Neural cell (in vitro differentiated cells): ENCODE results near the gene ERC2. TPM values are rescaled to one million over a fixed set of nuclear protein-coding genes. Genes with fewer than 3 reads are reported as not detected.

Experiments
- H2AFZ ChIP-seq: fragments of 200-600, 300-800 bp; sonication (generic), shearing (Covaris generic); 2 replicates; pipeline ENCODE4 v1.6.0; 2014; ENCODE audit warnings: low read depth, mild to moderate bottlenecking, antibody characterized with exemption, low read length, moderate library complexity
- H3F3A ChIP-seq: fragments of 200-600 bp; shearing (Covaris generic); 2 replicates; pipeline ENCODE4 v1.6.1; 2016; ENCODE audit warnings: mild to moderate bottlenecking, moderate library complexity, mixed read lengths, antibody characterized with exemption, low read length; ENCODE audit not compliant: insufficient read depth, poor library complexity, severe bottlenecking
- H3K27ac ChIP-seq: fragments of 200-600, 300-800 bp; sonication (generic), shearing (Covaris generic); 2 replicates; pipeline ENCODE4 v1.5.1; 2014; ENCODE audit warnings: mild to moderate bottlenecking, low read length, moderate library complexity
- H3K27me3 ChIP-seq: fragments of 300-800, 200-600 bp; sonication (generic), shearing (Covaris generic); 2 replicates; pipeline ENCODE4 v1.6.0; 2014; ENCODE audit warnings: mild to moderate bottlenecking, low read depth, low read length, moderate library complexity; ENCODE audit not compliant: insufficient read depth
- H3K36me3 ChIP-seq: fragments of 300-800, 200-600 bp; sonication (generic), shearing (Covaris generic); 2 replicates; pipeline ENCODE4 v1.5.1; 2014; ENCODE audit warnings: mild to moderate bottlenecking, antibody characterized with exemption, low read length, moderate library complexity; ENCODE audit not compliant: insufficient read depth
- H3K4me2 ChIP-seq: fragments of 300-800, 200-600 bp; sonication (generic), shearing (Covaris generic); 2 replicates; pipeline ENCODE4 v1.6.0; 2014; ENCODE audit warnings: mild to moderate bottlenecking, low read length
- H3K4me3 ChIP-seq: fragments of 300-800, 200-600 bp; sonication (generic), shearing (Covaris generic); 2 replicates; pipeline ENCODE4 v1.5.1; 2014; ENCODE audit warnings: mild to moderate bottlenecking, low read length, moderate library complexity
- H3K79me2 ChIP-seq: fragments of 200-600 bp; shearing (Covaris generic); replicated peaks from 2 replicates; pipeline ENCODE4 v1.6.0; 2014; ENCODE audit warnings: mild to moderate bottlenecking, low read length, moderate library complexity; ENCODE audit not compliant: insufficient read depth
- H3K9ac ChIP-seq: fragments of 300-800, 200-600 bp; sonication (generic), shearing (Covaris generic); 2 replicates; pipeline ENCODE4 v1.6.1; 2016; ENCODE audit warnings: mild to moderate bottlenecking, low read length, mixed read lengths
- H3K9me2 ChIP-seq: fragments of 200-600 bp; shearing (Covaris generic); 2 replicates; pipeline ENCODE4 v1.6.1; 2016; ENCODE audit warnings: mild to moderate bottlenecking, low read length, mixed read lengths; ENCODE audit not compliant: insufficient read depth
- H3K9me3 ChIP-seq: fragments of 200-600, 300-800 bp; sonication (generic), shearing (Covaris generic); 2 replicates; pipeline ENCODE4 v1.6.1; 2016; ENCODE audit warnings: mild to moderate bottlenecking, mixed run types, low read length, moderate library complexity, mixed read lengths
- H4K20me1 ChIP-seq: fragments of 200-600 bp; shearing (Covaris generic); 2 replicates; pipeline ENCODE4 v1.6.1; 2016; ENCODE audit warnings: mild to moderate bottlenecking, mixed run types; ENCODE audit not compliant: insufficient read depth
- EP300 ChIP-seq: fragments of 450-650 bp; conservative IDR thresholded peaks from 2 replicates; pipeline ENCODE4 v1.6.1; 2014; ENCODE audit warnings: antibody characterized with exemption, mild to moderate bottlenecking, moderate library complexity; ENCODE audit not compliant: poor library complexity, severe bottlenecking
- EZH2 ChIP-seq: fragments of 200-600, 300-800 bp; shearing (Covaris generic), sonication (generic); IDR thresholded peaks from 2 replicates; pipeline ENCODE4 v1.6.1; 2014; ENCODE audit warnings: antibody characterized with exemption, low read length, borderline replicate concordance, mild to moderate bottlenecking; ENCODE audit not compliant: insufficient read depth, poor library complexity, severe bottlenecking
- MXI1 ChIP-seq: fragments of 450-650 bp; conservative IDR thresholded peaks from 2 replicates; pipeline ENCODE4 v1.6.1; 2014; ENCODE audit warnings: antibody characterized with exemption, mild to moderate bottlenecking; ENCODE audit not compliant: poor library complexity, severe bottlenecking
- POLR2AphosphoS5 ChIP-seq: IDR thresholded peaks from 2 replicates; pipeline ENCODE4 v1.6.1; 2012
- RAD21 ChIP-seq: fragments of 450-650 bp; conservative IDR thresholded peaks from 2 replicates; pipeline ENCODE4 v1.6.1; 2014; ENCODE audit warnings: antibody characterized with exemption, mild to moderate bottlenecking, moderate library complexity
- SMC3 ChIP-seq: fragments of 450-650 bp; conservative IDR thresholded peaks from 2 replicates; pipeline ENCODE4 v1.6.1; 2014; ENCODE audit warnings: antibody characterized with exemption, mild to moderate bottlenecking, moderate library complexity; ENCODE audit not compliant: poor library complexity
- TAF1 ChIP-seq: IDR thresholded peaks from 2 replicates; pipeline ENCODE4 v1.6.1; 2012; ENCODE audit warnings: low read depth
- polyA plus RNA-seq: library from polyadenylated mRNA; depleted of rRNA; stranded (reverse); fragments of >200 nt; gene quantifications from 2 replicates; pipeline ENCODE4 v1.2.3, GENCODE V29; 2014
- TF ChIP-seq, protein P1 (sequence below): IDR thresholded peaks from 2 replicates; pipeline ENCODE4 v1.6.1; 2012; ENCODE audit warnings: borderline replicate concordance
- TF ChIP-seq, protein P2 (sequence below): fragments of 450-650 bp; IDR thresholded peaks from 2 replicates; pipeline ENCODE4 v1.5.1; 2014; ENCODE audit warnings: antibody characterized with exemption, mild to moderate bottlenecking, moderate library complexity; ENCODE audit not compliant: poor library complexity, severe bottlenecking

ERC2 gene
- polyA plus RNA-seq, 1 donor from 2014 or later, result 60.4 TPM

DNA sequence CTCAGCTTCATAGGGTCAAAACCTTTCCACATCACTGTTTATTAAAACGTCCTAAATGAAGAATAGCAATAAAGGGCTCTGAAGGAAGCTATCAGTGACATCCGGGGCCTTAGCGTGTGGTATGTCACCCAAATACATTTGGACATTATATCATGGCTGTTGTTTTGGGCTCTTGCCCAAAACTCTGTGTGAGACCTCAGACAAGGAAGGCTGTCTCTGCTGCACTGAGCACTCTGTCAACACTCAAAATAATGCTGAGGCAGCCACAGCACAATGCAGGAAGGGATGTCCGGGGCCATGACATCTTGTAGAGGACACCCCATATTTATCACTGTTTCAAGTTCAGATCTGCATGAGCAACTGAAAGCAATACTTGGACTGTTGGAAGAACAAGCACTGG is 687.4 kb downstream of the ERC2 start:
- Histone ChIP-seq H3F3A (no peaks in the 10 kb centered on the region), H2AFZ (no peak overlapping the region), H3K4me2 (no peak overlapping the region), H3K9me2 (no peaks in the 10 kb centered on the region), H4K20me1 (no peaks in the 10 kb centered on the region), H3K79me2 (no peaks in the 10 kb centered on the region), H3K9ac (no peak overlapping the region), H3K27me3 (no peaks in the 10 kb centered on the region), H3K9me3 (no peaks in the 10 kb centered on the region), H3K36me3 (no peaks in the 10 kb centered on the region), H3K4me3 (no peak overlapping the region), H3K27ac (no peak overlapping the region)
- TF ChIP-seq, protein P1, sequence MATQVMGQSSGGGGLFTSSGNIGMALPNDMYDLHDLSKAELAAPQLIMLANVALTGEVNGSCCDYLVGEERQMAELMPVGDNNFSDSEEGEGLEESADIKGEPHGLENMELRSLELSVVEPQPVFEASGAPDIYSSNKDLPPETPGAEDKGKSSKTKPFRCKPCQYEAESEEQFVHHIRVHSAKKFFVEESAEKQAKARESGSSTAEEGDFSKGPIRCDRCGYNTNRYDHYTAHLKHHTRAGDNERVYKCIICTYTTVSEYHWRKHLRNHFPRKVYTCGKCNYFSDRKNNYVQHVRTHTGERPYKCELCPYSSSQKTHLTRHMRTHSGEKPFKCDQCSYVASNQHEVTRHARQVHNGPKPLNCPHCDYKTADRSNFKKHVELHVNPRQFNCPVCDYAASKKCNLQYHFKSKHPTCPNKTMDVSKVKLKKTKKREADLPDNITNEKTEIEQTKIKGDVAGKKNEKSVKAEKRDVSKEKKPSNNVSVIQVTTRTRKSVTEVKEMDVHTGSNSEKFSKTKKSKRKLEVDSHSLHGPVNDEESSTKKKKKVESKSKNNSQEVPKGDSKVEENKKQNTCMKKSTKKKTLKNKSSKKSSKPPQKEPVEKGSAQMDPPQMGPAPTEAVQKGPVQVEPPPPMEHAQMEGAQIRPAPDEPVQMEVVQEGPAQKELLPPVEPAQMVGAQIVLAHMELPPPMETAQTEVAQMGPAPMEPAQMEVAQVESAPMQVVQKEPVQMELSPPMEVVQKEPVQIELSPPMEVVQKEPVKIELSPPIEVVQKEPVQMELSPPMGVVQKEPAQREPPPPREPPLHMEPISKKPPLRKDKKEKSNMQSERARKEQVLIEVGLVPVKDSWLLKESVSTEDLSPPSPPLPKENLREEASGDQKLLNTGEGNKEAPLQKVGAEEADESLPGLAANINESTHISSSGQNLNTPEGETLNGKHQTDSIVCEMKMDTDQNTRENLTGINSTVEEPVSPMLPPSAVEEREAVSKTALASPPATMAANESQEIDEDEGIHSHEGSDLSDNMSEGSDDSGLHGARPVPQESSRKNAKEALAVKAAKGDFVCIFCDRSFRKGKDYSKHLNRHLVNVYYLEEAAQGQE, result no peak
- no peak for TF ChIP-seq MXI1
- TF ChIP-seq, protein P2, sequence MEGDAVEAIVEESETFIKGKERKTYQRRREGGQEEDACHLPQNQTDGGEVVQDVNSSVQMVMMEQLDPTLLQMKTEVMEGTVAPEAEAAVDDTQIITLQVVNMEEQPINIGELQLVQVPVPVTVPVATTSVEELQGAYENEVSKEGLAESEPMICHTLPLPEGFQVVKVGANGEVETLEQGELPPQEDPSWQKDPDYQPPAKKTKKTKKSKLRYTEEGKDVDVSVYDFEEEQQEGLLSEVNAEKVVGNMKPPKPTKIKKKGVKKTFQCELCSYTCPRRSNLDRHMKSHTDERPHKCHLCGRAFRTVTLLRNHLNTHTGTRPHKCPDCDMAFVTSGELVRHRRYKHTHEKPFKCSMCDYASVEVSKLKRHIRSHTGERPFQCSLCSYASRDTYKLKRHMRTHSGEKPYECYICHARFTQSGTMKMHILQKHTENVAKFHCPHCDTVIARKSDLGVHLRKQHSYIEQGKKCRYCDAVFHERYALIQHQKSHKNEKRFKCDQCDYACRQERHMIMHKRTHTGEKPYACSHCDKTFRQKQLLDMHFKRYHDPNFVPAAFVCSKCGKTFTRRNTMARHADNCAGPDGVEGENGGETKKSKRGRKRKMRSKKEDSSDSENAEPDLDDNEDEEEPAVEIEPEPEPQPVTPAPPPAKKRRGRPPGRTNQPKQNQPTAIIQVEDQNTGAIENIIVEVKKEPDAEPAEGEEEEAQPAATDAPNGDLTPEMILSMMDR, result no peak
- TF ChIP-seq TAF1, result no peak
- TF ChIP-seq EP300, result no peak
- TF ChIP-seq SMC3, result no peak
- no peak for TF ChIP-seq POLR2AphosphoS5
- TF ChIP-seq RAD21, result no peak
- no peak for TF ChIP-seq EZH2

DNA sequence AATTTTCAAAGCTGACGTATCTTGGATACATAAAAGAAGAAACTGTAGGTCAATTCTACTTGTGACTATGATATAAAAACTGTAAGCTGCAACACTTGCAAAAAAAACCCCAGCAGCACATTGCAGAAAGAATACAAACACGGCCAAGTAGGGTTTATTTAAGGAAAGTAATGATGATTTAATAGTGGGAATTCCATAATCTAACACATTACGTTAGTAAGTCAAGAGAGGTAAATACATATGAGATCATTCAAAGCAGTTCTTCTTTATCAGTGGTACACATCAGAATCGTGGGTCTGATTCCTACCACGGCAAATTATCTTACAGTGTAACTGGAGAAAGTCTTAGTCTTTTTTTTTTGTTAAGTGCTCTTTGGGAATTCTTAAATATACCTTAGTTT is 688.7 kb downstream of the ERC2 start:
- Histone ChIP-seq H4K20me1 (no peaks in the 10 kb centered on the region), H3K9me3 (no peaks in the 10 kb centered on the region), H2AFZ (no peak overlapping the region), H3K9ac (no peak overlapping the region), H3K4me3 (no peak overlapping the region), H3K79me2 (no peaks in the 10 kb centered on the region), H3K4me2 (no peak overlapping the region), H3K9me2 (no peaks in the 10 kb centered on the region), H3F3A (no peaks in the 10 kb centered on the region), H3K27me3 (no peaks in the 10 kb centered on the region), H3K36me3 (no peaks in the 10 kb centered on the region), H3K27ac (no peak overlapping the region)
- no peak for TF ChIP-seq SMC3
- no peak for TF ChIP-seq EP300
- TF ChIP-seq, protein P2, result no peak
- TF ChIP-seq TAF1, result no peak
- TF ChIP-seq EZH2, result no peak
- no peak for TF ChIP-seq RAD21
- no peak for TF ChIP-seq MXI1
- TF ChIP-seq, protein P1, result no peak
- no peak for TF ChIP-seq POLR2AphosphoS5
